WTC11 (cell line): ENCODE results near the gene NFKB1.

Experiments
- ETV6 ChIP-seq: sonication (generic); formaldehyde crosslinking; IDR thresholded peaks from 2 replicates; pipeline ENCODE4 v1.8.1; 2022; ENCODE audit warnings: mild to moderate bottlenecking, missing genetic modification reagents
- NR3C1 ChIP-seq: sonication (generic); formaldehyde crosslinking; conservative IDR thresholded peaks from 2 replicates; pipeline ENCODE4 v1.8.1; 2023; ENCODE audit warnings: low read depth, mild to moderate bottlenecking, missing genetic modification reagents
- TF ChIP-seq, protein P1 (sequence below): fragments of 200-600 bp; IDR thresholded peaks from 2 replicates; pipeline ENCODE4 v1.8.0; 2022; ENCODE audit warnings: antibody characterized with exemption
- TF ChIP-seq, protein P2 (sequence below): sonication (generic); formaldehyde crosslinking; IDR thresholded peaks from 2 replicates; pipeline ENCODE4 v1.8.0; 2022; ENCODE audit warnings: missing genetic modification reagents
- TF ChIP-seq, protein P3 (sequence below): sonication (generic); formaldehyde crosslinking; conservative IDR thresholded peaks from 2 replicates; pipeline ENCODE4 v1.8.1; 2022; ENCODE audit warnings: mild to moderate bottlenecking, missing genetic modification reagents
- TF ChIP-seq, protein P4 (sequence below): sonication (generic); formaldehyde crosslinking; IDR thresholded peaks from 2 replicates; pipeline ENCODE4 v1.8.1; 2023; ENCODE audit warnings: mild to moderate bottlenecking, missing genetic modification reagents, moderate library complexity

DNA sequence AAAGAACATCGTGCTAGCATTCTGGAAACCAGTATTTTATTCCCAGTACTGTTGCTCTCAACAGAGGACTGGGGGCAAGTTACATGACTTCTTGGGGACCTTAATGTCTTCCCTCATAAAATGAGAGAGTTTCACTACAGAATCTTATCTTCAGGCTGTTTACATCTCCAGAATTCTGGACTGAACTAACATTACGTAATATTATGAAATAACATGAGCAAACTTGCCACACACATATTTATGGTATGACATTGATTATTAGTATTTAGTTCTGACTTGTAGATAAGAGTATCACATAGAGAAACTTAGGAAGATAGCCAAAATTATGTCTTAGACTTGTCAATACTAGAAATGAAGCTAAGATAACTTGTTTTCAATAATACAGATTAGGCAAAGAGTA lies 68.0 kb downstream of the NFKB1 start:
- TF ChIP-seq, protein P1, sequence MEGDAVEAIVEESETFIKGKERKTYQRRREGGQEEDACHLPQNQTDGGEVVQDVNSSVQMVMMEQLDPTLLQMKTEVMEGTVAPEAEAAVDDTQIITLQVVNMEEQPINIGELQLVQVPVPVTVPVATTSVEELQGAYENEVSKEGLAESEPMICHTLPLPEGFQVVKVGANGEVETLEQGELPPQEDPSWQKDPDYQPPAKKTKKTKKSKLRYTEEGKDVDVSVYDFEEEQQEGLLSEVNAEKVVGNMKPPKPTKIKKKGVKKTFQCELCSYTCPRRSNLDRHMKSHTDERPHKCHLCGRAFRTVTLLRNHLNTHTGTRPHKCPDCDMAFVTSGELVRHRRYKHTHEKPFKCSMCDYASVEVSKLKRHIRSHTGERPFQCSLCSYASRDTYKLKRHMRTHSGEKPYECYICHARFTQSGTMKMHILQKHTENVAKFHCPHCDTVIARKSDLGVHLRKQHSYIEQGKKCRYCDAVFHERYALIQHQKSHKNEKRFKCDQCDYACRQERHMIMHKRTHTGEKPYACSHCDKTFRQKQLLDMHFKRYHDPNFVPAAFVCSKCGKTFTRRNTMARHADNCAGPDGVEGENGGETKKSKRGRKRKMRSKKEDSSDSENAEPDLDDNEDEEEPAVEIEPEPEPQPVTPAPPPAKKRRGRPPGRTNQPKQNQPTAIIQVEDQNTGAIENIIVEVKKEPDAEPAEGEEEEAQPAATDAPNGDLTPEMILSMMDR: no peak
- TF ChIP-seq, protein P2, sequence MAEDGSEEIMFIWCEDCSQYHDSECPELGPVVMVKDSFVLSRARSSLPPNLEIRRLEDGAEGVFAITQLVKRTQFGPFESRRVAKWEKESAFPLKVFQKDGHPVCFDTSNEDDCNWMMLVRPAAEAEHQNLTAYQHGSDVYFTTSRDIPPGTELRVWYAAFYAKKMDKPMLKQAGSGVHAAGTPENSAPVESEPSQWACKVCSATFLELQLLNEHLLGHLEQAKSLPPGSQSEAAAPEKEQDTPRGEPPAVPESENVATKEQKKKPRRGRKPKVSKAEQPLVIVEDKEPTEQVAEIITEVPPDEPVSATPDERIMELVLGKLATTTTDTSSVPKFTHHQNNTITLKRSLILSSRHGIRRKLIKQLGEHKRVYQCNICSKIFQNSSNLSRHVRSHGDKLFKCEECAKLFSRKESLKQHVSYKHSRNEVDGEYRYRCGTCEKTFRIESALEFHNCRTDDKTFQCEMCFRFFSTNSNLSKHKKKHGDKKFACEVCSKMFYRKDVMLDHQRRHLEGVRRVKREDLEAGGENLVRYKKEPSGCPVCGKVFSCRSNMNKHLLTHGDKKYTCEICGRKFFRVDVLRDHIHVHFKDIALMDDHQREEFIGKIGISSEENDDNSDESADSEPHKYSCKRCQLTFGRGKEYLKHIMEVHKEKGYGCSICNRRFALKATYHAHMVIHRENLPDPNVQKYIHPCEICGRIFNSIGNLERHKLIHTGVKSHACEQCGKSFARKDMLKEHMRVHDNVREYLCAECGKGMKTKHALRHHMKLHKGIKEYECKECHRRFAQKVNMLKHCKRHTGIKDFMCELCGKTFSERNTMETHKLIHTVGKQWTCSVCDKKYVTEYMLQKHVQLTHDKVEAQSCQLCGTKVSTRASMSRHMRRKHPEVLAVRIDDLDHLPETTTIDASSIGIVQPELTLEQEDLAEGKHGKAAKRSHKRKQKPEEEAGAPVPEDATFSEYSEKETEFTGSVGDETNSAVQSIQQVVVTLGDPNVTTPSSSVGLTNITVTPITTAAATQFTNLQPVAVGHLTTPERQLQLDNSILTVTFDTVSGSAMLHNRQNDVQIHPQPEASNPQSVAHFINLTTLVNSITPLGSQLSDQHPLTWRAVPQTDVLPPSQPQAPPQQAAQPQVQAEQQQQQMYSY (CRISPR knock-in tag): no peak
- TF ChIP-seq NR3C1 (no peak), ETV6 (no peak)
- TF ChIP-seq, protein P3, sequence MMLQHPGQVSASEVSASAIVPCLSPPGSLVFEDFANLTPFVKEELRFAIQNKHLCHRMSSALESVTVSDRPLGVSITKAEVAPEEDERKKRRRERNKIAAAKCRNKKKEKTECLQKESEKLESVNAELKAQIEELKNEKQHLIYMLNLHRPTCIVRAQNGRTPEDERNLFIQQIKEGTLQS (CRISPR knock-in tag): no peak
- TF ChIP-seq, protein P4, sequence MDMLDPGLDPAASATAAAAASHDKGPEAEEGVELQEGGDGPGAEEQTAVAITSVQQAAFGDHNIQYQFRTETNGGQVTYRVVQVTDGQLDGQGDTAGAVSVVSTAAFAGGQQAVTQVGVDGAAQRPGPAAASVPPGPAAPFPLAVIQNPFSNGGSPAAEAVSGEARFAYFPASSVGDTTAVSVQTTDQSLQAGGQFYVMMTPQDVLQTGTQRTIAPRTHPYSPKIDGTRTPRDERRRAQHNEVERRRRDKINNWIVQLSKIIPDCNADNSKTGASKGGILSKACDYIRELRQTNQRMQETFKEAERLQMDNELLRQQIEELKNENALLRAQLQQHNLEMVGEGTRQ (CRISPR knock-in tag): no peak
